Activated naive CD4-positive, alpha-beta T cell treated with anti-CD3 and anti-CD28 coated beads, Interleukin-2, amount 10 ng/mL, durations not matched to agents 7 days and 5 days (primary cell): ENCODE measurements around the gene HSPB2.
A peak's percentile ranks its signal among the peaks of the same experiment; 100 is the strongest.

Experiments used
- CTCF ChIA-PET: fragments of 350-600 bp; sonication (Branson Sonifier 250); formaldehyde crosslinking; loops from one replicate; lab custom pipeline; 2021; ENCODE audit warnings: antibody characterized with exemption; lab: Charles Lee
- DNase-seq: peaks from one replicate; pipeline ENCODE4 v3.0.0-alpha.2; 2020
- H3K27ac Mint-ChIP-seq: one replicate; pipeline ENCODE4 v1.8.0; 2021; ENCODE audit warnings: mild to moderate bottlenecking, moderate library complexity, mixed read lengths
- H3K27me3 Mint-ChIP-seq: one replicate; pipeline ENCODE4 v1.8.0; 2021; ENCODE audit warnings: mild to moderate bottlenecking, mixed read lengths
- H3K36me3 Mint-ChIP-seq: one replicate; pipeline ENCODE4 v1.8.0; 2021; ENCODE audit warnings: mixed read lengths
- H3K4me1 Mint-ChIP-seq: one replicate; pipeline ENCODE4 v1.8.0; 2021; ENCODE audit warnings: mixed read lengths
- H3K4me3 Mint-ChIP-seq: one replicate; pipeline ENCODE4 v1.8.0; 2021; ENCODE audit warnings: mild to moderate bottlenecking, moderate library complexity, mixed read lengths
- H3K9me3 Mint-ChIP-seq: one replicate; pipeline ENCODE4 v1.8.0; 2021; ENCODE audit warnings: mixed read lengths

Gene HSPB2

DNA sequence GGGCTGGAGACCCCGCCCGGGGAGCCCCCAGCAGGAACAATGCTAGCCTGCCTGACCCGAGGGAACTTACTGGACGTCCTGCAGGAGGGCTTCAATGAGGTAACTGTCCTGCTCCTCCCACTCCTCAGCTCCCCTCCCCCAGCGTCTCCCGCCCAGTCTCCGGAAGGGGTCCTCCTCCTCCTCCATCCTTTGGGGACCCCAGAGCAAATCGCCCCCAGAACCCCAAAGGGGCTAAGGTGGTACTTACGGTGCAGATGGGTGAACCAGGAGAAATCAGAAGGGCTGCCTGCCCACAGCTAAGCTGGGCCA lies 24.9 kb downstream of the HSPB2 start:
- DNase-seq = no peak
- H3K9me3 Mint-ChIP-seq = no peaks in the 10 kb centered on the region
- H3K27me3 Mint-ChIP-seq = peaks cover 4% of the 10 kb centered on the region
- no peaks in the 10 kb centered on the region for H3K36me3 Mint-ChIP-seq
- no peak overlapping the region for H3K27ac Mint-ChIP-seq
- peaks cover 46% of the 10 kb centered on the region for H3K4me1 Mint-ChIP-seq
- CTCF ChIA-PET = interaction anchor here (1.7 to 12.9 kb wide), 3 partner anchors 8 to 44 kb away, joined by 4 to 217 read pairs (median 10); no protein-coding TSS in a partner anchor
- H3K4me3 Mint-ChIP-seq = peak overlapping the region; percentile 80

DNA sequence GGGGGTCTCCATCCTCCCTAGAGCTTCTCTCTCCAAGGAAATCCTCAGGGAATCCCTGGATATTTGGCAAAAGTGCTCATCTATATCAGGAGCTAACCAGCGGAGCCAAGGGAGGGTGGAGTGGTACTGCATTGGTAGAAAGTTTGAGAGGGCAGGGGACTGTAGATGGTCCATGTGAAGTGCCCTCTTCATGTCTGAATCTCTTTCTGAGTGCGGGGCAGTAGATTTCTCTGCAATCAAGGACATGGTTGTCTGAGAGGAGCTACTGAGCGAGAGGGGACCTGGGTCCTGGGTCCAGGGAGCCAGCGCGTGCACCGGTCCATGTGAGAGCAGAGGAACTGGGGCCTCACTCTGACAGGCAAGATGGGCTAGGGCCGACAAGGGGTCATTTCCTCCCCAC lies 25.3 kb downstream of the HSPB2 start:
- Mint-ChIP-seq H3K27me3 (peaks cover 4% of the 10 kb centered on the region), H3K9me3 (no peaks in the 10 kb centered on the region), H3K27ac (peak overlapping the region; percentile 80), H3K36me3 (no peaks in the 10 kb centered on the region), H3K4me3 (peak overlapping the region; percentile 80), H3K4me1 (peaks cover 43% of the 10 kb centered on the region)
- CTCF ChIA-PET = interaction anchor here (1.7 to 12.9 kb wide), 3 partner anchors 9 to 44 kb away, joined by 4 to 217 read pairs (median 10); no protein-coding TSS in a partner anchor
- DNase-seq = no peak

DNA sequence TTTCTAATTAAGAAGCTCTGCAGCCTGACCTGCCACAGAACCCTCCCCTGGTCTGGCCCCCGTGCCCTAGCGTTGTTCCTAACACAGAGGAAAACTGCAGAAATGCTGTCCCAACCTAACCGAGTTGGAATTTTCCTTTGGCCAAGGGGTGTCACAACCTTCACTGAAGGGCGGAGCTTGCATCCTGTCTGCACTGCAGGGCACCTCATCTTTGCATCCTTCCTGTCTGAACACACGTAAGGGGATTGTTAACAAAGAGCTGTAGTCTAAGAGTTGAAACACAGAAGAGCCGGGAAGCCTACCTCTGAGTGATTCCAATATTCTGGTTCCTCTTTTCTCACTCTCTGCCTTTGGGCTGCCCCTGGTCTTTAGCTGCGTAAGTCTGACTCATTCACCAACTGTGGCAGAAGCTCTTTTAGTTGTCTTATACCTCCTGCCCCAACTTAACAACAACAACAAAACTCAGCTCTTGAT lies 26.2 kb downstream of the HSPB2 start:
- no peaks in the 10 kb centered on the region for H3K9me3 Mint-ChIP-seq
- no peaks in the 10 kb centered on the region for H3K36me3 Mint-ChIP-seq
- H3K4me3 Mint-ChIP-seq = peak overlapping the region; percentile 80
- H3K27ac Mint-ChIP-seq = peak overlapping the region; percentile 80
- no peaks in the 10 kb centered on the region for H3K27me3 Mint-ChIP-seq
- peaks cover 45% of the 10 kb centered on the region for H3K4me1 Mint-ChIP-seq
- CTCF ChIA-PET = interaction anchor here (0.6 to 12.9 kb wide), 6 partner anchors 10 to 1789 kb away, joined by 3 to 217 read pairs (median 4); no protein-coding TSS in a partner anchor
- peak; percentile 49 for DNase-seq

DNA sequence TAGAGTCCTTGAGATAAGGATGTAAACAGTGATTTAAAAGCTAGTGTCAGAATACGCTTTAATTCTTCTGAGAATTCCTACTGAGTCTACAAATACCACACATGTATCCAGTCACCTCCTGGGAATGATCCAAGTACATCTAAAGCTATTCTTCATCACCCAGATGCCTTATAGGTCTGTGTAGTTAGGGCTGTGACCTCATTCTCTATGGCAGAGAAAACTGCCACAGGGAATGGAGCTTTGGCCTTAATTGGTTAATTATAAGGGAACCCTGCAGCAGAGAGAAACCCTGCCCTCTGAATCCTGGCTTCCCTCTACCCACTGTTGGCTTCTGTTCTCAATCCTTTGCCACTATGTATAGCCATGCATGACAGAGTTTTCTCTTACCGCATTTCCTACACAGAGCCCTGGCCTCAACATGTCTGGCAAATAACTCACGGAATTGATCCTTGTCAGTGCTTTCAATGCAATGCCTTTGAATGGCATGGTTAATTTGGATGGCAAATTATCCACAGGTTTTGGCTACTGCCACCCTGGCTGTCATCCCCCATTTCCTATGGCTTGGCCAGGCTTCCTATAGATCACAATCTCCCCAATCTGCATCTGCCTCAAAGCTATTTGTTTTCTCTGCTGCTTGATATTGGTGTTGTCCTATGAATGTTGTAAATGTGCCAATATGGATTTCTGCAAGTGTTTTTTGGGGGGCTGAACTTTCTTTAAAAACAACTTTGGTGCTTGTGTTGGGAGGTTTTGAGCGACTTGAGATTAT lies 27.5 kb downstream of the HSPB2 start:
- DNase-seq = no peak
- no peaks in the 10 kb centered on the region for H3K9me3 Mint-ChIP-seq
- CTCF ChIA-PET = interaction anchor here (1.3 to 12.9 kb wide), 3 partner anchors 11 to 62 kb away, joined by 4 to 217 read pairs (median 10); no protein-coding TSS in a partner anchor
- no peaks in the 10 kb centered on the region for H3K27me3 Mint-ChIP-seq
- H3K4me1 Mint-ChIP-seq = peaks cover 56% of the 10 kb centered on the region
- H3K4me3 Mint-ChIP-seq = no peak overlapping the region
- H3K27ac Mint-ChIP-seq = no peak overlapping the region
- H3K36me3 Mint-ChIP-seq = peaks cover 5% of the 10 kb centered on the region

DNA sequence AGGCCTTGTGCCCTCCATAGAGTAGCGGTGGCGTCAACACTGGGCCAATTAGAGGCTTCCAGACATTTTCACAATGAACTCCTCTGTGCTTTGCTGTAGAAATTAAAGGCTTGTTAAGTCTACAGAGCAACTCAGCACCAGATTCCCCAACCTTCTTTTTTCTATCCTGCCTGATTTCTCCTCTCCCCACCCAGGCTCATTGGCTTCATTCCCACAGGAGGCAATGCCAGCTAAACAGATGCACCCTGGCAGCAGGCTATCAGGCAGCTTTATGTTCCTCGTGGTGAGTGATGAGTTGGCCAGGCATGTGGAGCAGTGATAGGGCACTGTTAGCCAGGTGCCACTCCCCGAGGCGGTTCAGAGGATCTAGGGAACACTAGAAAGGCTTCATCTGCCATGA lies 29.4 kb downstream of the HSPB2 start:
- no peak overlapping the region for H3K4me3 Mint-ChIP-seq
- peaks cover 40% of the 10 kb centered on the region for H3K4me1 Mint-ChIP-seq
- H3K27me3 Mint-ChIP-seq = no peaks in the 10 kb centered on the region
- CTCF ChIA-PET = interaction anchor here (1.5 kb wide), 1 partner anchor 40 kb away, joined by 4 read pairs; no protein-coding TSS in a partner anchor
- peaks cover 5% of the 10 kb centered on the region for H3K36me3 Mint-ChIP-seq
- no peak for DNase-seq
- no peak overlapping the region for H3K27ac Mint-ChIP-seq
- no peaks in the 10 kb centered on the region for H3K9me3 Mint-ChIP-seq

DNA sequence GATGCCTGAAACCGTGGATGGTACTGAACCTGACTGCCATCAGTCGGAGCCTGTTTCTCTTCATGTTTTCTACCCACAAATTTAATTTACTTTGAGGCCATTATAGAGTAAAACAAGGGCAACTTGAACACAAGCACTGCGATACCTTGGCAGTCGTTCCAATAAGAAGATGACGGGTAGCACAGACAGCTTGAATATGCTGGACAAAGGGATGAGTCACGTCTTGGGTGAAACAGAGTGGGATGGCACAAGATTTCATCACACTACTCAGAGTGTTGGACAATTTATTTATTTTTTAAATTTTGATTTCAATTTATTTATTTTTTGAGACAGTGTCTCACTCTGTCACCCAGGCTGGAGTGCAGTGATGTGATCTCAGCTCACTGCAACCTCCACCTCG lies 30.3 kb downstream of the HSPB2 start:
- peaks cover 5% of the 10 kb centered on the region for H3K36me3 Mint-ChIP-seq
- CTCF ChIA-PET = no interaction called here
- no peaks in the 10 kb centered on the region for H3K9me3 Mint-ChIP-seq
- no peak for DNase-seq
- H3K27ac Mint-ChIP-seq = no peak overlapping the region
- H3K4me3 Mint-ChIP-seq = no peak overlapping the region
- H3K27me3 Mint-ChIP-seq = no peaks in the 10 kb centered on the region
- H3K4me1 Mint-ChIP-seq = peaks cover 34% of the 10 kb centered on the region

DNA sequence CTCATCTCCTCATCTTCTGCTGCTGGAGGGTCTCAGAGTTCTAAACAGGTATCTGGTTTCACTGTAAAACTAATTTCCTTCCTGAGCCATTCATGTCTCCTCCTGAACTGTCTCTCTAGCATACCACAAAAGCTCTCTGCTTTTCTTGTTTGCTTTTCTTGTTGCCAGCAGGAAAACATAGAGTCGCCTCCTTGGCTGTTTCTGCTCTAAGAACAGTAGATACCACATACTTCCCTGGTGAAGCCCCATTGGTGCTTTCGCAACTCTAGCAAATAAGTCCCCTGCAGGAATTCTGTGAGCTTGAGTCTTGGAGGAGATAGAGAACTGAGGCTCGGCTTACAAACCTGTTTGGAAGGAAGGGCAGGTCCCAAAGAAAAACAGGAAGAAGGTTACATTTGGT lies 31.6 kb downstream of the HSPB2 start:
- peaks cover 20% of the 10 kb centered on the region for H3K4me1 Mint-ChIP-seq
- H3K36me3 Mint-ChIP-seq = peaks cover 5% of the 10 kb centered on the region
- CTCF ChIA-PET = interaction anchor here (1.2 to 2.5 kb wide), 5 partner anchors 9 to 38 kb away, joined by 3 to 12 read pairs (median 4); no protein-coding TSS in a partner anchor
- no peak for DNase-seq
- no peaks in the 10 kb centered on the region for H3K9me3 Mint-ChIP-seq
- H3K4me3 Mint-ChIP-seq = no peak overlapping the region
- no peaks in the 10 kb centered on the region for H3K27me3 Mint-ChIP-seq
- peak overlapping the region; percentile 77 for H3K27ac Mint-ChIP-seq

DNA sequence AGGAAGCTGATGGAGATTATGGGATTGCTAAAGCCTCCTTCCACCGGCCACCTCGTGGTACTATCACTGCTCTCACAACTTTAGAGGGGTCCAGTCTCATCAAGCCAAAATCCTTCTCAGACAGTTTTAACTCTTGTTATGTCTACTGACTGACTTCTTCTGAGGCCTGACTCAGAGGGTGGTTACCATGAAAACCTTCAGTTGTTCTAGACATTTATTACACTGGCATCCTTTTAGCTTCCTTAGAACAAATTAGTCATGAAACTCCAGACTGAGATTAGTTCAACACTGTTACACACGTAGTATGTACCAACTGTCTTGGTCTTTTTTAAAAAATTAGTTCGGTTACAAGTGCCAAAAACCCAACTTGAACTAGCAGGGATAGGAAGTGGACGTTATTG lies 32.1 kb downstream of the HSPB2 start:
- DNase-seq = no peak
- CTCF ChIA-PET = interaction anchor here (1.2 to 2.5 kb wide), 5 partner anchors 9 to 37 kb away, joined by 3 to 12 read pairs (median 4); no protein-coding TSS in a partner anchor
- peaks cover 5% of the 10 kb centered on the region for H3K36me3 Mint-ChIP-seq
- H3K27ac Mint-ChIP-seq = peak overlapping the region; percentile 77
- no peak overlapping the region for H3K4me3 Mint-ChIP-seq
- no peaks in the 10 kb centered on the region for H3K9me3 Mint-ChIP-seq
- peaks cover 21% of the 10 kb centered on the region for H3K4me1 Mint-ChIP-seq
- no peaks in the 10 kb centered on the region for H3K27me3 Mint-ChIP-seq

DNA sequence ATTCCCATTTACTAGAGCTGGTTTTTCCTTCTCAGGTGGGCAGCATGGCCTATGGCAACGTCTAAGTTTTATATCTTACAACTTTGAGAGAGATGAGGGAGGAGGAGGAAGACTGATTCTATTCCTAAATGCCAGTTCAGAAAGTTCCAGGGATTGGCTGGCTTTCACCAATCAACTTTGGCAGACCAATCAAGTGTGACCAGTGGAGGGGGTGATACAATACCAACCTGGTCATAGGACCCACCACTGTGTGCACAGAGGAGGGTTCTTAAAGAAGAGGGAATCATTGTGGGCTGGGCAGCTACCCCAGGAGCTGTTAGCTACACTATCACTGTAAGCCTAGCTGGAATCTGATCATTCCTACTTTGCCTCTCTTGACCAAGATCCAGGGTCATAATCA lies 32.7 kb downstream of the HSPB2 start:
- Mint-ChIP-seq H3K27me3 (no peaks in the 10 kb centered on the region), H3K4me3 (no peak overlapping the region), H3K27ac (no peak overlapping the region), H3K36me3 (peaks cover 5% of the 10 kb centered on the region), H3K9me3 (no peaks in the 10 kb centered on the region), H3K4me1 (peaks cover 21% of the 10 kb centered on the region)
- DNase-seq = no peak
- CTCF ChIA-PET = interaction anchor here (0.7 to 2.5 kb wide), 5 partner anchors 10 to 37 kb away, joined by 4 to 12 read pairs (median 4); no protein-coding TSS in a partner anchor

DNA sequence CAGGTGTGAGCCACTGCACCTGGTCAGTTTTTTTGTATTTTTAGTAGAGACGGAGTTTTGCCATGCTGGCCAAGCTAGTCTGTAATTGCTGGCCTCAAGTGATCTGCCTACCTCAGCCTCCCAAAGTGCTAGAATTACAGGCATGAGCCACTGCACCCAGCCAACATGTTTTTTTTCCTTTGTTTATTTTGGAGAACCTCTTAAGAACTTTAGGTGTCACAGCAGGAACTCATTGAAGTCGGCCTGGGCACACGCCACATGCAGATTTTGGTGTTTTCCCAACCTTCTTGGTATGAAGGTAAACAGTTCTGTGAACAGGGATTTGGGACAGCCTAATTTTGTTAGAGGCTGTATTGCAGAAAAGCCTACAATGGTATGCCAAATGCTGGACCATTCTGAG lies 34.0 kb downstream of the HSPB2 start:
- Mint-ChIP-seq H3K27me3 (no peaks in the 10 kb centered on the region), H3K4me1 (peaks cover 21% of the 10 kb centered on the region), H3K4me3 (no peak overlapping the region), H3K36me3 (peaks cover 5% of the 10 kb centered on the region), H3K9me3 (no peaks in the 10 kb centered on the region), H3K27ac (no peak overlapping the region)
- no peak for DNase-seq
- CTCF ChIA-PET = no interaction called here

DNA sequence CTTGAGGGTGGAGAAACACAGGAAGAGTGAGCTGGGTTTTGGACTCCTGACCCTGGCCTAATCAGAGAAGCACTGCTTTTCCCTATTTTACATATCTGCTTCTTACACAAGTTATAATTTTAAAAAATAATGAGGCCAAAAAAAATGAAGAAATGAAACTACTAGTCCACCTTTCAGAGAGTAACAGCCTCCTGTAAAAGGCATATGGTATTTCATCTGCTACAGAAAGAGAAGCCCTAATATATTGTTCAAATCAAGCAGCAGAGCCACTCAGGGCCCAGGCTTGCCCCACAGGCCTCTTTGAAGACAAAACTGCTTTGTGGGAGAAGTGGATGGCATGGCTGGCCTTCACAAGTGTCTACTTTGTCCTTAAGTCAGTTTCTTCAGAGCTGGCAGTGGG lies 34.6 kb downstream of the HSPB2 start:
- no peak for DNase-seq
- no peaks in the 10 kb centered on the region for H3K9me3 Mint-ChIP-seq
- H3K27me3 Mint-ChIP-seq = no peaks in the 10 kb centered on the region
- no peak overlapping the region for H3K27ac Mint-ChIP-seq
- peaks cover 21% of the 10 kb centered on the region for H3K4me1 Mint-ChIP-seq
- peaks cover 5% of the 10 kb centered on the region for H3K36me3 Mint-ChIP-seq
- CTCF ChIA-PET = no interaction called here
- no peak overlapping the region for H3K4me3 Mint-ChIP-seq

DNA sequence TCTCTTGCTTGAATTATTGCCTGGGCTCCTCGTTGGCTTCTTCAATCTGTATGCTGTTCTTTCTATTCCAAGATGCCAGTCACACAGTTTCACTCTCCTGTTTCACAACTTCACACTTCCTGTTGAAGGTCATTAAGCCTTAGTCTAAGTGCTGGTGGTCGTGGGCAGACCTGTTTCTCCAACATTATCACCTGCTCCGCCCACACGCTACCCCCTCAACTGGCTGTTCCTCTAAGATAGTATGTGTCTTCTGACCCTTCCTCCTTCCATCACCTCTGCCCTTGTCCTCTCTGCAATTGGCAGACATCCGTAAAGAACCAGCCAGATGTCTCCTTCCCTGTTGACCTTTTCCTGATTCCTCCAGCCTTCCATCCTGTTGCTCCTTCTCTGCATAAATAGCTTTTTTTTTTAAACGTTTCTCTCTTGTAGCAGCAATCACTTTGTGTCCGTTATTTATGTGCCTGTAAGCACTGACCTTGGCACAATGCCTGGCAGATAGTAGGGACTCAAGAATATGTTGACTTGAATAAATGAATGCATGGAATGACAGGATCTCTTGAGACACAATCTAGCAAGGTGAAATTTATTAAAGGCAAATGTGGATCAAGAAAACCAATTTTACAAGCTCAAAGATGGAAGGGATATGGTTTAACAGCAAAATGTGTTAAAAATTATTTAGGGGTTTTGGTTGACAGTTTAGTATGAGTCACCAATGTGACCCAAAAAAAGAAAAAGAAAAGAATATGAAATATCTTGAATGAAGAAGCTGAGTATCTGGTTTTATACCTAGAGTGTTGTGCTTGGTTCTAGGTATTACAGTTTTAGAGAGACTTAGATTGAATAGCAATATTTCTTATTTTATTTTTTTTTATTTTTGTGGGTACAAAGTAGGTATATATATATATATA lies 37.2 kb downstream of the HSPB2 start:
- Mint-ChIP-seq H3K27ac (no peak overlapping the region), H3K4me3 (no peak overlapping the region), H3K9me3 (no peaks in the 10 kb centered on the region), H3K36me3 (peaks cover 3% of the 10 kb centered on the region), H3K4me1 (peaks cover 9% of the 10 kb centered on the region), H3K27me3 (no peaks in the 10 kb centered on the region)
- no peak for DNase-seq
- CTCF ChIA-PET = interaction anchor here (1.4 kb wide), 1 partner anchor 11 kb away, joined by 4 read pairs; no protein-coding TSS in a partner anchor

DNA sequence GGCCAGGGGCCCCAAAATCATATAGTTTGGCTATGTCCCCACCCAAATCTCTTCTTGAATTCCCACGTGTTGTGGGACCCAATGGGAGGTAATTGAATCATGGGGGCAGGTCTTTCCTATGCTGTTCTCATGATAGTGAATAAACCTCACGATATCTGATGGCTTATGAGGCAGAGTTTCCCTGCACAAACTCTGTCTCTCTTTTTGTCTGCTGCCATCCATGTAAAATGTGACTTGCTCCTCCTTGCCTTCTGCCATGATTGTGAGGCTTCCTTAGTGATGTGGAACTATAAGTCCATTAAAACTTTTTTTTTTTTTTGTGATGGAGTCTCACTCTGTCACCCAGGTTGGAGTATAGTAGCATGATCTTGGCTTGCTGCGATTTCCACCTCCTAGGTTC lies 39.0 kb downstream of the HSPB2 start:
- Mint-ChIP-seq H3K9me3 (no peaks in the 10 kb centered on the region), H3K36me3 (no peaks in the 10 kb centered on the region), H3K4me3 (no peak overlapping the region), H3K4me1 (peaks cover 4% of the 10 kb centered on the region), H3K27ac (no peak overlapping the region), H3K27me3 (no peaks in the 10 kb centered on the region)
- no peak for DNase-seq
- CTCF ChIA-PET = interaction anchor here (3.1 kb wide), 1 partner anchor 30 kb away, joined by 12 read pairs; no protein-coding TSS in a partner anchor

DNA sequence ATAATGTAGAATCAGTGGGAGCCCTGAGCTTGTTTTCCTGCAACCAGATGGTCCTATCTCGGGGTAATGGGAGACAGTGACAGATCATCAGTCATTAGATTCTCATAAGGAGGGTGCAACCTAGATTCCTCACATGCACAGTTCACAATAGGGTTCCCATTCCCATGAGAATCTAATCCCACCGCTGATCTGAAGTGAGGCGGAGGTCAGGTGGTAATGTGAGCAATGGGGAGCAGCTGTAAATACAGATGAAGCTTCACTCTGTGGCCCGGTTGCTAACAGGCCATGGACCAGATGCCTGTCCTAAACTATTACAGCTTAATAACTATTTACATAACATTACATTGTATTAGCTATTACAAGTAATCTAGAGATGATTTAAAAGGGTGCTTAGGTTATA lies 41.6 kb downstream of the HSPB2 start:
- Mint-ChIP-seq H3K9me3 (no peaks in the 10 kb centered on the region), H3K27ac (no peak overlapping the region), H3K36me3 (no peaks in the 10 kb centered on the region), H3K27me3 (no peaks in the 10 kb centered on the region), H3K4me3 (no peak overlapping the region), H3K4me1 (peaks cover 4% of the 10 kb centered on the region)
- no peak for DNase-seq
- CTCF ChIA-PET = interaction anchor here (1.3 to 3.1 kb wide), 2 partner anchors 19 to 28 kb away, joined by 3 to 12 read pairs; no protein-coding TSS in a partner anchor
